ENCODE measurements around the gene MPRIP.

GRCh38 chr17:17186051-17186450 lies 143.8 kb downstream of the MPRIP start:
- TF ChIP-seq CTCF (IDR thresholded peaks at IDR 0.05): no peak
- TF ChIP-seq POLR2A (IDR thresholded peaks at IDR 0.05): no peak

Data from Peyer's patch (tissue), 4 donors.